ENCODE data around the gene CD81. TPM values are rescaled to one million over a fixed set of nuclear protein-coding genes. Genes with fewer than 3 reads are reported as not detected.

CD81 gene
- total RNA-seq, 2 experiments from 2014 or later: 118 to 145 TPM

DNA sequence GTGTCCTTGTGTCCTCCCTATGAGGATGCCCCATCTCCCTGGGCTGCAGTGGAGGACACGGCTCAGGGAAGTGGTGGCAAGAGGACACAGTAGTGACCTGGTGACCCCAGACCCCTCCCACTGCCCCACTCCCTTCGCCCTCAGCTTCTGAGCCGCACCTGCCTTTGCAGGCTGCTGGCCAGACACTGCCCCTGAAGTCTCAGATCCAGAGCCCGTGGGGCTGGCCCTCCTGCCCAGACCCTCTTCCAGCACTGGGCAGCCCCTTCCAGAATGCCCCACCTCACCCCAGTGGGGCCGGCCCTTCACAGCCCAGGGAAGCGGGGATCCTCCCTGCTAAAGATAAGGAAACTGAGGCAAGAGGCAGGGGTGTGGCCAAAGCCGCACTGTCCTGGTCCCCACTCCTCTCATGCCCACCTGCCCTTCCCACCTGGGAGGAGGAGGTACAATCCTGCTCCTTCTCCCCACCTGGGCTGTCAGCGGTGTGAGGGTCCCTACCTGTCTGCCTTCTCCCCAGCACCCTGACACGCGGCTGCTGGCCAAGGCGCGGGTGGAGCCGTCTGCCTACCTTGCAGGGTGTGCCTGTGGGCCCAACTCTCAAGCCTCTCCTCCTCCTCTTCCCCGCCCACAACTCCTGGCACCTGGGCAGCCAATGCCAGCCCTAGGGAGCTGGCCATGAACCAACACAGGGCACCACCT, 49.9 kb downstream of the CD81 start:
- intact Hi-C loops (cut with DNase I, micrococcal nuclease): no loop called here
- Mint-ChIP-seq H3K9me3 (ENCODE audit: low read depth) (no peaks in the 10 kb centered on the region), H3K27ac (no peak overlapping the region), H3K4me1 (no peaks in the 10 kb centered on the region), H3K4me3 (no peak overlapping the region), H3K36me3 (ENCODE audit: low read depth) (no peaks in the 10 kb centered on the region), H3K27me3 (no peaks in the 10 kb centered on the region)
- POLR2A ChIA-PET: no interaction called here
- ATAC-seq (no peak), DNase-seq (no peak)
- CTCF ChIA-PET: interaction anchor here (0.7 to 3.5 kb wide), 7 partner anchors 10 to 781 kb away, joined by 3 to 51 read pairs (median 4); no protein-coding TSS in a partner anchor

DNA sequence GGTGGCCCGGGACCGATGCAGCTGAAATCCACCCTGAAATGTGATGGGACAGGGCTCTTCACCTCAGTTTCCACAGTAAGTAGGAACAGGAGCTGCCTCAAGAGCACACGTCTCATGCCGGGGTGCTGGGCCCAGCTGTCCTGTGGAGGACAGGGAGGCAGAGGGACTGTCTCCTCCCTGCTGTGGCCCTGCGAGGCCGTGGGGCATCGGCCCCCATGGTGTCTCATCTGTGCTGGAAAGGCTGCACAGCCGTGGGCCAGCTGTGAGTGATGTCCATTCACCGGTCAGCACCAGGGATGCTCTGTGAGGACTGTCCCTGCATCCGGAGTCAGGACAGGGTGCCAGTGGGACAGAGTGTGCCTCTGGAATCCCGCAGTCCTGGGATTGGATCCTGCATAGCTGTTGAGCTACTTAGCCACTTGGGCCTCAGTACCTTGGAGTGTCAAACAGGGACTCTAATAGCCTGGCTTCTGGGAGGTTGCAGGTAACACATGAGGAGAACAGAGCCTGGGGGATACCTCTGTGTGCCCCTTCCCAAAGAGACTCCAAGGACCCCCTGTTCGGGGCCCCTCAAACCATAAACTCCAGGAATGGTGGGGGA, 50.7 kb downstream of the CD81 start:
- H3K36me3 Mint-ChIP-seq (ENCODE audit: low read depth): no peaks in the 10 kb centered on the region
- no peak for ATAC-seq
- intact Hi-C loops (cut with DNase I, micrococcal nuclease): loop anchor here (1.0 to 2.0 kb wide), 5 partner anchors 103 to 663 kb away; no protein-coding TSS in a partner anchor
- no peaks in the 10 kb centered on the region for H3K4me1 Mint-ChIP-seq
- DNase-seq: no peak
- ChIA-PET CTCF (interaction anchor here (0.7 to 3.5 kb wide), 7 partner anchors 9 to 780 kb away, joined by 4 to 51 read pairs (median 4); no protein-coding TSS in a partner anchor), POLR2A (no interaction called here)
- H3K27ac Mint-ChIP-seq: no peak overlapping the region
- no peaks in the 10 kb centered on the region for H3K27me3 Mint-ChIP-seq
- H3K4me3 Mint-ChIP-seq: no peak overlapping the region
- H3K9me3 Mint-ChIP-seq (ENCODE audit: low read depth): no peaks in the 10 kb centered on the region

DNA sequence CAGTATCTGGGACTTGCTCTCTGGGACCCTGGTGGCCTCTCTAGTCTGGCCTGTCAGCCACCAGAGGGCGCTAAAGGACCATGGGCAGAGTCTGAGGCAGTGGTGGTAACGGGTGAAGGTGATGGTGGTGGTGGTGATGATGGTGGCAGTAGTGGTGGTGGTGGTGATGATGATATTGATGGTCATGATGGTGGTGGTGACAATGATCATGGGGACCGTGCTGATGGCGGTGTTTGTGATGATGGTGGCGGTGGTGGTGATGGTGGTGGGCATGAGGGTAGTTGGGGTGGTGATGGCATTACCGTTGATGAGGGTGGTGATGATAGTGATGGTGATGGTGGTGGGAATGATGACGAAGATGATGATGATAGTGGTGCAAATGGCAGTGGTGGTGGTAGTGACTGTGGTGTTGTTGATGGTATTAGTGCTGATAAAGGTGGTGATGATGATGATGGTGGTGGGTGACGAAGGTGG, 51.2 kb downstream of the CD81 start:
- no peak overlapping the region for H3K27ac Mint-ChIP-seq
- H3K36me3 Mint-ChIP-seq (ENCODE audit: low read depth): no peaks in the 10 kb centered on the region
- H3K4me3 Mint-ChIP-seq: no peak overlapping the region
- no peaks in the 10 kb centered on the region for H3K4me1 Mint-ChIP-seq
- H3K9me3 Mint-ChIP-seq (ENCODE audit: low read depth): no peaks in the 10 kb centered on the region
- ChIA-PET POLR2A (no interaction called here), CTCF (interaction anchor here (0.8 to 3.5 kb wide), 3 partner anchors 104 to 459 kb away, joined by 4 to 51 read pairs (median 4); no protein-coding TSS in a partner anchor)
- intact Hi-C loops (cut with DNase I, micrococcal nuclease): loop anchor here (1.0 to 2.0 kb wide), 5 partner anchors 103 to 663 kb away; no protein-coding TSS in a partner anchor
- ATAC-seq (peak; percentile 96), DNase-seq (peak; percentile 93)
- H3K27me3 Mint-ChIP-seq: no peaks in the 10 kb centered on the region

DNA sequence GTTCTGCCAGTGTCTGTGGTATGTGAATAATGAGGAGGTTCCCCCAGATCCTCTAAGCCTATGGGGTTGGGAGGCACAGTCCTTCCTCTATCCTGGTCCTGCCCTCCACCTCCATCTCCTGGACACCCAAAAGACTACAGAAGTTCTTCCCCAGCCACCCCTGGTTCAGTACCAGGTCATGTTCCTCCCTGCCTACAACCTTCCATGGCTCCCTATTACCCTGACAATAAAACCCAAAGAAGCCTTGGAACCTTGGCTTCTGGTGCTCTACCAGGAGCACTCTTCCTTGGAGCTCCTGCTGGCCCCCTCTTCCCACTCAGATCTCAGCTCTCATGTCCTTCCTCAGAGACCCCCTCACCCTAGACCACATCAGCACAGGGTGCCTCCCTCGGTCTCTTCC, 54.3 kb downstream of the CD81 start:
- DNase-seq (no peak), ATAC-seq (no peak)
- intact Hi-C loops (cut with DNase I, micrococcal nuclease): no loop called here
- Mint-ChIP-seq H3K4me3 (no peak overlapping the region), H3K36me3 (ENCODE audit: low read depth) (no peaks in the 10 kb centered on the region), H3K4me1 (no peaks in the 10 kb centered on the region), H3K9me3 (ENCODE audit: low read depth) (no peaks in the 10 kb centered on the region), H3K27ac (no peak overlapping the region), H3K27me3 (no peaks in the 10 kb centered on the region)
- POLR2A ChIA-PET: no interaction called here
- CTCF ChIA-PET: interaction anchor here (2.0 kb wide), 1 partner anchor 100 kb away, joined by 6 read pairs; no protein-coding TSS in a partner anchor

DNA sequence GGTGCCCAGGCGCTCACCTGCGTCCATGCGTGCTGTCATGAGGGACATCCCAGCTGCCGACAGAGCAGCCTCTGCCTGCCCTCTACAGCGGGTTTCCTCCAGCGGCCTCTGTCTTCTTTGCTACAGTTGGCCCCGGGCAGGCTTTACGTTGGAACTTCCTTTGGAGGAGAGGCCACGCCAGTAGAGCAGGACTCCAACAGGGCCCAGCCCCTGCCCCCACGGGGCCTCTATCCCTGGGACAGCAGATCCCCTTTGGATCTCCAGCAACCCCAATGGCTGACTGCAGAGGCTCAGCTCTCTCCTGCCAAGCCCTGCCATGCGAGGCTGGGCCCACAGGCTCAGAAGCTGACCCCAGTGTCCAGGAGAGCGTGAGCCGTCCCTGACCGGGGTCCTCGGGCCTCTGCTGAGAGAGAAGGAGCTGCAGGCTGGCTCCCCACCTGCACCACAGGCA, 55.1 kb downstream of the CD81 start:
- no peaks in the 10 kb centered on the region for H3K36me3 Mint-ChIP-seq (ENCODE audit: low read depth)
- intact Hi-C loops (cut with DNase I, micrococcal nuclease): no loop called here
- H3K4me1 Mint-ChIP-seq: no peaks in the 10 kb centered on the region
- H3K9me3 Mint-ChIP-seq (ENCODE audit: low read depth): no peaks in the 10 kb centered on the region
- POLR2A ChIA-PET: no interaction called here
- no peak for DNase-seq
- no peak for ATAC-seq
- H3K27ac Mint-ChIP-seq: no peak overlapping the region
- CTCF ChIA-PET: interaction anchor here (0.7 to 2.0 kb wide), 2 partner anchors 28 to 99 kb away, joined by 3 to 6 read pairs; no protein-coding TSS in a partner anchor
- no peaks in the 10 kb centered on the region for H3K27me3 Mint-ChIP-seq
- H3K4me3 Mint-ChIP-seq: no peak overlapping the region

DNA sequence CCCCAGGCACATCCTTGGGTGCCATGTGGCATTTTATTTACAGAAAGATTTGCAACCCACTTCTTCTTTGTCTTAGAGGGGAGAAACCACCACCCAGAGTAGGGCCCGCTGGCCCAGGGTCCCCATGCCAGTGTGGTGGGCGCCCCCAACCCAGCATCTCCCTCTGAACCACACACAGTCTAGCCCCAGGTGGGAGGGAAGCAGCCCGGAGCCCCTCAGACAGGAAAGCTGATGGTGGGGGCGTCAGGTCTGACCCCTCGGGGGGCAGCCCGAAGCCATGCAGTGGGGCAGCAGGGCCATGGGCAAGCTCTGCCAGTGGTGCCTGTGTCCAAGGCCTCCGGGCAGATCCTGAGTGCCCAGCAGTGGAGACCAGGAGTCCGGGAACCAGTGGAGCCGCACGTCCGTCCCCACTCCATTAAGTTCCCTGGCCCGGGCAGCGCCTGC, 55.5 kb downstream of the CD81 start:
- DNase-seq: no peak
- CTCF ChIA-PET: interaction anchor here (0.7 to 2.0 kb wide), 2 partner anchors 29 to 99 kb away, joined by 3 to 6 read pairs; no protein-coding TSS in a partner anchor
- no peak overlapping the region for H3K4me3 Mint-ChIP-seq
- no peaks in the 10 kb centered on the region for H3K4me1 Mint-ChIP-seq
- POLR2A ChIA-PET: no interaction called here
- H3K9me3 Mint-ChIP-seq (ENCODE audit: low read depth): no peaks in the 10 kb centered on the region
- no peak overlapping the region for H3K27ac Mint-ChIP-seq
- no peak for ATAC-seq
- no peaks in the 10 kb centered on the region for H3K36me3 Mint-ChIP-seq (ENCODE audit: low read depth)
- H3K27me3 Mint-ChIP-seq: no peaks in the 10 kb centered on the region
- intact Hi-C loops (cut with DNase I, micrococcal nuclease): no loop called here

DNA sequence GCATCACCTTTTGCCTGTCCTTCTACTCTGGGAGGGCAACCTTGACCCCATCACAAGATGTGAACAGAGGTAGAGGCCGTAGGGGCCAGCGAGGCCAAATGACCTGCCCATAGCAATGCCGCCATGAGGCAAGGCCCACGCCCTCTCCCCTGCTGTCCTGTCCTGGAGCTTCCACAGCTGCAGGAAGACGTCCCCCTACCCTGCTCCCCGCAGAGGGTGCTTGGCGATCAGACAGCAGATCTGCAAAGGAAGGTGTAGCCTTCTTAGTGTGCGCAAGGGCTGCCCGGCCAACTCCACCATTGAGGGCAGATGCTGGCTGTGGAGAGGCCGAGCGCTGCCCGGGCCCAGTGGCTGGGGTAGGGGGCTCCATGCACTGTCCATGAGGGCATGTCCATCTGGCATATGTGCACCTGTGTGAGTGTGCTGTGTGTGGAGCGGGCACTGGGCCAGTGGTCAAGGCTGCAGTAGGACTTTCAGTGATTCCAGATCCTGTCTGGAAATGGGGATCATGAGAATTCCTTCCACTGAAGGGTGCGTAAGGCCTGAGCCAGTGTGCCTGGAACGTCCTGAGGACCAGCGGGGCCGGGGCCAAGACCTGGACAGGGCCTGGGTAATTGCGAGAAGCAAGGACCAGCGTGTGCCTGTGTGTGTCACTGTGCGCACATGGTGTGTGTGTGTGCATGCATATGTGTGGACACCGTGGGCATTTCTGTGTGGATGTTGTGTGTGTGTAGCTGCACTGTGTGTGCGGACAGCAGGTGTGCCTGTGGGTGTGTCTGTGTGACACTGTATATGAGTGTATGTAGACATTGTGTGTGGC, 56.2 kb downstream of the CD81 start:
- DNase-seq: no peak
- Mint-ChIP-seq H3K36me3 (ENCODE audit: low read depth) (no peaks in the 10 kb centered on the region), H3K27me3 (no peaks in the 10 kb centered on the region), H3K4me3 (no peak overlapping the region), H3K4me1 (no peaks in the 10 kb centered on the region), H3K9me3 (ENCODE audit: low read depth) (no peaks in the 10 kb centered on the region), H3K27ac (no peak overlapping the region)
- ChIA-PET POLR2A (no interaction called here), CTCF (no interaction called here)
- intact Hi-C loops (cut with DNase I, micrococcal nuclease): no loop called here
- no peak for ATAC-seq

DNA sequence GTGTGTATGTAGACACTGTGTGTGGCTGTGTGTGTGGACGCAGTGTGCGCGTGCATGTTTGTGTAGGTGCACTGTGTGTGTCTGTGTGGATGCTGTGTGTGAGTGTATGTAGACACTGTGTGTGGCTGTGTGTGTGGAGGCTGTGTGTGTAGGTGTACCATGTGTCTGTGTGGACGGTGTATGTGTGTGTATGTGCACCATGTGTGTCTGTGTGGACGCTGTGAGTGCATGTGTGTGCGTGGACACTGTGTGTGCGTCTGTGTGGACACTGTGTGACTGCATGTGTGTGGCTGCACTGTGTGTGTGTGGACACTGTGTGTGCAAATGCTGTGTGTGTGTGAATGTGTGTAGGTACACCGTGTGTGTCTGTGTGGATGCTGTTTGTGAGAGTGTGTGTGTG, 56.9 kb downstream of the CD81 start:
- no peaks in the 10 kb centered on the region for H3K27me3 Mint-ChIP-seq
- DNase-seq (no peak), ATAC-seq (no peak)
- CTCF ChIA-PET: no interaction called here
- no peaks in the 10 kb centered on the region for H3K4me1 Mint-ChIP-seq
- POLR2A ChIA-PET: no interaction called here
- no peak overlapping the region for H3K4me3 Mint-ChIP-seq
- intact Hi-C loops (cut with DNase I, micrococcal nuclease): no loop called here
- no peak overlapping the region for H3K27ac Mint-ChIP-seq
- H3K36me3 Mint-ChIP-seq (ENCODE audit: low read depth): no peaks in the 10 kb centered on the region
- no peaks in the 10 kb centered on the region for H3K9me3 Mint-ChIP-seq (ENCODE audit: low read depth)

DNA sequence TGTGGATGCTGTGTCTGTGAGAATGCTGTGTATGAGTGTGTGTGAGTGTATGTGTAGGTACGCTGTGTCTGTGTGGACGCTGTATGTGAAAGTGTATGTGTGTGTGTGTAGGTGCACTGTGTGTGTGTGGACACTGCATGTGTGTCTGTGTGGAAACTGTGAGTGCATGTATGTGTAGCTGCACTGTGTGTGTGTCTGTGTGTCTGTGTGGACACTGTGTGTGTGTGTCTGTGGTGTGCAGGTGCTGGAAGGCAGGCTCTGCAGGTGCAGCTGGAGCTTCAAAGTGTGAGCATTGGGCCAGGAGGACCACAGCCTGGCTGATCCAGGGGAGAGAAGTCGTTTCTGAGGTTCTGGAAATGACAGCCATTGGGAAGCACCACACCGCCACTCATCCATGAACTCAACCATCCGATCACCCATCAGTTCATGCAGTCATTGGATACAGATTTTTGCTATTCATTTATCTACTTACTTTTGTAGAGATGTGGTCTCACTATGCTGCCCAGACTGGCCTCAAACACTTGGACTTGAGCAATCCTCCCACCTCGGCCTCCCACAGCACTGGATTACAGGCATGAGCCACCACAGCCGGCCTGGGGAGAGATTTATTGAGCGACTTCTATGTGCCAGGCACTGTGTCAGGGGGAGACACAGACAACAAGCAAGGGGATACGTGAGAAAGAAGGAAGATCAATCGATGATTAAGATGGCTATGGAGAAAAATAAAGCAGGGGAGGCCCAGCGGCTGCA, 57.6 kb downstream of the CD81 start:
- H3K4me3 Mint-ChIP-seq: no peak overlapping the region
- no peaks in the 10 kb centered on the region for H3K9me3 Mint-ChIP-seq (ENCODE audit: low read depth)
- intact Hi-C loops (cut with DNase I, micrococcal nuclease): no loop called here
- POLR2A ChIA-PET: no interaction called here
- ATAC-seq (no peak), DNase-seq (no peak)
- no peak overlapping the region for H3K27ac Mint-ChIP-seq
- H3K27me3 Mint-ChIP-seq: no peaks in the 10 kb centered on the region
- H3K36me3 Mint-ChIP-seq (ENCODE audit: low read depth): no peaks in the 10 kb centered on the region
- H3K4me1 Mint-ChIP-seq: no peaks in the 10 kb centered on the region
- CTCF ChIA-PET: no interaction called here

DNA sequence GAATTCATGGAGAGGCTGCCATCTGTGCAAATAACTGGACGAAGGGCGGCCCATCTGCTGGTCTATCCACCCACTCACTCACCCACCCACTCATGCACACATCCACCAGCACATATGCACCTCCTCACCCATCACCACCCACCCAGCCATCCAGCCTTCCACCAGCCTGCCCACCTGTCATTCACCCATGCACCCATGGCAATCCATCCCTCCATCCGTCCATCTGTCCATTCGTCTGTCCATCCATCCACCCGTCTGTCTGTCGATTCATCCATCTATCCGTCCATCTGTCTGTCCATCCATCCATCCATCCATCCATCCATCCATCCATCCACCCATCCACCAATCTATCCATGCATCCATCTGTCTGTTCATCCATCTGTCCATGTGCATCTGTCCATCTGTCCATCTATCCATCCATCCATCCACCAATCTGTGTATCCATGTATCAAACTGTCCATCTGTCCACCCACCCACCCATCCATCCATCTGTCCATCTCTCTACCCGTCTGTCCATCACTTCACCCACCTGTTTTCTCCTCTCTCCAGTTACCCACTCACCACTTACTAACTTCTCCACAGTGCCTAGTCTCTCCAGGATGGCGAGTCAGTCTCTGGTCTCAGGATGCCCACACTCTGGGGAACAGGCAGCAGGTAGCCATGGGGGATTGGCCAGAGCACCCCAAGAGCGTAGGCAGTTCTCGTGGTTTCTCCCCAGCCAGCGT, 58.3 kb downstream of the CD81 start:
- POLR2A ChIA-PET: no interaction called here
- CTCF ChIA-PET: no interaction called here
- Mint-ChIP-seq H3K9me3 (ENCODE audit: low read depth) (peaks cover 2% of the 10 kb centered on the region), H3K36me3 (ENCODE audit: low read depth) (no peaks in the 10 kb centered on the region), H3K4me3 (no peak overlapping the region), H3K27ac (no peak overlapping the region), H3K4me1 (no peaks in the 10 kb centered on the region), H3K27me3 (no peaks in the 10 kb centered on the region)
- DNase-seq (no peak), ATAC-seq (no peak)
- intact Hi-C loops (cut with DNase I, micrococcal nuclease): no loop called here

Data from activated CD4-positive, alpha-beta T cell treated with anti-CD3 and anti-CD28 coated beads for 36 hours (primary cell).